ENCODE measurements around the gene EMILIN2.
A peak's percentile ranks its signal among the peaks of the same experiment; 100 is the strongest.

Gene EMILIN2

GRCh38 chr18:2879889-2880288 lies 33.1 kb downstream of the EMILIN2 start:
- no peak for DNase-seq

DNA sequence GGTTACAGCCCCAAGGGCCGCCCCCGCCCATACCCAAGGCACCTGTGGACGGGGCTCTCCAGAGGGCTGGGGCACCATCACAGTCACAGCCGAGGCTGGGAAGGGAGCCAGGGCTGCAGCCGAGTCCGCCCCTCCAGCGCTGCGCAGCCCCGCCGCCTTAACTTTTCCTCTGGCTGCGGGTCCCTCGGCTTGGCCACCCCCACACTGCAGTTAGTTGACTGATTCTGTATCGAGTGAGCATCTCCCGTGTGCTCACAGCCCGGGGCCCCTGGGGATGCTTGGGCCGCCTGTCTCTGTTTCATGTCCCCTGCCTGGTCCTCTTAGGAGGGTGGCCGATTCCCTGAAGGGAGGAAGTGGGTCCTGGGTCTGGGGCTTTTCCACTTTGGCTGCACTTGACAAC lies 33.7 kb downstream of the EMILIN2 start:
- DNase-seq, result no peak

DNA sequence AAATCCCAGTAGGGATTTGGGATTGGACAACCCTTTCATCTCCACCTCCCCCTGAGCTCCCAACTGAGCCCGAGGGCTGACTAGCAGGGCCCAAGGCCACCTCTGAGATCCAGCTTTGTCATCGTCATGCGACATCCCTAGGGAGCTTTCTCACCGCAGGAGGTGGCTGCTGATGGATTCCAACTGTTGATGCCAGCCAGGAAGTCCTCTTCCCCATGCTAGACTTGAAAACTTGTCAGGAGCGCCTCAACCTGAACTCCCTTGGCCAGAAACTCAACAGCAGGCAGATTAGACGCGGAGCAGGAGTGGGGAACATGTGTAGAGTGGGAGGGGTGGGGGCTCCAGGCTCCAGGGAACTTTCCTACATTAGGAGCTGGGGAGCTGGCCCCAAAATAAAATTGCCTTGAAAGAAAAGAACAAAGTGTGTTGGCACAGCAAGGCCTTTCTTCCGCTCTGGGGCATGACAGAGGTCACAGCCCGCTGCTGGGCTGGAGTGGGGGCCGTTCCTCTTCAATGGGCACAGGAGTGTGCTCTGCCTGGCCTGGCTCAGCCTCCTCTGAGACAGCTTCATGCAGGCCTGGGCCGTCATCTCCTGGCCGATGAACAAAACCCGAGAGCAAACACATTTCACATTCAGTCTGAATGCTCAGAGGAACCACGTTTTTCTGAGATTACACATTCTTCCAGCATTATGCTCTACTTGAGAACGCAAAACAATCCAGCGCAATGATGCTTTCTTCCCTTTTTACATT lies 34.5 kb downstream of the EMILIN2 start:
- DNase-seq, result no peak

DNA sequence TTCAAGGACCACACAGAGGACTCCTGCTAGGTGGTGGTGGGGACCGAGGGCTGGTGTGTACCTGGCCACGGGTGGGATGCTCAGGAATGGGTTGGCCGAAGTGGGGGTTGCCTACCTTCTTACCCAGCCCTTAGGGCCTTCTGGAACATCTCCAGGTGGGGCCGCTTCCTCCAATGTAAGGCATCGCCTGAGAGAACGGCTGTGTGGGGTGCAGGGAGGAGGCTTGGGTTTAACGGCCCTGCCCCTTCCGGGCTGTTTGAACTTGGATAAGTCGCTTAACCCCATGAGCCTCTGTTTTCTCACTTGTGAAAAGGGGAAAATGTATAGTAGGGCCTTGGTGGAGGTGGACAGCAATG lies 35.0 kb downstream of the EMILIN2 start:
- DNase-seq, result no peak

- no peak for DNase-seq
Observed at GRCh38 chr18:2882201-2882600, 35.4 kb downstream of the EMILIN2 start.

DNA sequence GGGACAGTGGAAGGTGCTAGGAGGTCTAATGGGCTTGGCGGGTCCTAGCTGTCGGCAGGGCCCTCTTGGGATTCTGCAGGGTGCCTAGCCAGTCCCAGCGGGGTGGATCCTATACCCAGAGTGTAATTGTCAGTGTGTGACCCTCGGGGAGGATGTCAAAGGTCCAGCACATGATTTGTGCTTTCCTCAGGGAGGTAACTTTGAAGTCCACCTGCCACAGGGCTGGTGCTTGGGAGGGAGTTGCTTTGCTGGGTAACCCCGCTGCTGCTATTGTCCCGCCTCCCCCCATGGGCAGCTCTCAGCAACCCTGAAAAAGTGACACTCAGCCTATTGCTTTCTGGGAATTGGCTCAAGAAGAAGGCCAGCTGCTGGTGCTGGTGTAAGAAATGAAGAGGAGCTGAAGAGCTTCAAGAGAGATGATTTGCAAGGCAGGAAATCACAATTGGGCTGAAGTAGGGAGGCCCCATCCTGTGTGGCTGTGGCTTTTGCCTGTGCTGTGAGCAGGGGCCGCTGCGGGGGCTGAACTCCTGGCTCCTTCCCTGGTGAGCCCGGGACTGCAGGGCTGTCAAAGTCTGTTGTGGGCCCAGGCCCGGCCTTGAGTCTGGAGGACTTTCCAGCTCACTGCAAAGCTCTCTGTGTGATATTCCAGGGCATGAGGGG lies 36.4 kb downstream of the EMILIN2 start:
- peak; percentile 24 for DNase-seq

GRCh38 chr18:2884706-2885285 lies 38.0 kb downstream of the EMILIN2 start:
- no peak for DNase-seq

DNA sequence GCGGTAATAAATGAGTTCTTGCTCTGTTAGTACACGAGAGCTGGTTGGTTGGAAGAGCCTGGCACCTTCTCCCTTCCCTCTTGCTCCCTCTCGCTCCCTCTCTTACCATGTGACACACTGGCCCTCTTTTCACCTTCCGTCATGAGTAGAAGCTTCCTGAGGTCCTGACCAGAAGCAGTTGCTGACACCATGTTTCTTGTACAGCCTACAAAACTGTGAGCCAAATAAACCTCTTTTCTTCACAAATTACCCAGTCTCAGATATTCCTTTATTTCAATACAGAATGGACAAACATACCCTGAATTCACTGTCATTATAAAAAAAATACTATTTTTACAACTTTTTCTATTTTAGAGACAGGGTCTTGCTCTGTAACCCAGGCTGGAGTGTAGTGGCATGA lies 40.7 kb downstream of the EMILIN2 start:
- no peak for DNase-seq

DNA sequence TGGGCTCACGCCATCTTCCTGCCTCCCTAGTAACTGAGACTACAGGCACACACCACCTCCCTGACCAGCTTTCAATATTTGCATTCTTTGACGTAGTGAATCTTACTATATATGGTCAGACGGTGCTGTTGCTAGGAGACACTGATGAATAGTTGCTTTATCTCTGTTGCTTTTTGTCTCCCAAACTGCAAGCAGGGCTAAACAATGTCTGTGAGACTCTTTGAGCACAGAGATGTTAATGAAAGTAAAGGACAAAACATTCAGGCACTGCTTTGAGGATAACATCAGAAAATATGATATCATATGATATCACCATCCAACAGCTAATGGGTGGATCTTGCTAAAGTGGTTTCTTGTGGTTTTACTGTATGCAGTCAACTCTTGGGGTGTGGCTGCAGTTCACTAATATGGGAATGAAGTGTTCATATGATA lies 43.0 kb downstream of the EMILIN2 start:
- DNase-seq, result no peak

GRCh38 chr18:2890606-2891005 lies 43.8 kb downstream of the EMILIN2 start:
- DNase-seq, result no peak

DNA sequence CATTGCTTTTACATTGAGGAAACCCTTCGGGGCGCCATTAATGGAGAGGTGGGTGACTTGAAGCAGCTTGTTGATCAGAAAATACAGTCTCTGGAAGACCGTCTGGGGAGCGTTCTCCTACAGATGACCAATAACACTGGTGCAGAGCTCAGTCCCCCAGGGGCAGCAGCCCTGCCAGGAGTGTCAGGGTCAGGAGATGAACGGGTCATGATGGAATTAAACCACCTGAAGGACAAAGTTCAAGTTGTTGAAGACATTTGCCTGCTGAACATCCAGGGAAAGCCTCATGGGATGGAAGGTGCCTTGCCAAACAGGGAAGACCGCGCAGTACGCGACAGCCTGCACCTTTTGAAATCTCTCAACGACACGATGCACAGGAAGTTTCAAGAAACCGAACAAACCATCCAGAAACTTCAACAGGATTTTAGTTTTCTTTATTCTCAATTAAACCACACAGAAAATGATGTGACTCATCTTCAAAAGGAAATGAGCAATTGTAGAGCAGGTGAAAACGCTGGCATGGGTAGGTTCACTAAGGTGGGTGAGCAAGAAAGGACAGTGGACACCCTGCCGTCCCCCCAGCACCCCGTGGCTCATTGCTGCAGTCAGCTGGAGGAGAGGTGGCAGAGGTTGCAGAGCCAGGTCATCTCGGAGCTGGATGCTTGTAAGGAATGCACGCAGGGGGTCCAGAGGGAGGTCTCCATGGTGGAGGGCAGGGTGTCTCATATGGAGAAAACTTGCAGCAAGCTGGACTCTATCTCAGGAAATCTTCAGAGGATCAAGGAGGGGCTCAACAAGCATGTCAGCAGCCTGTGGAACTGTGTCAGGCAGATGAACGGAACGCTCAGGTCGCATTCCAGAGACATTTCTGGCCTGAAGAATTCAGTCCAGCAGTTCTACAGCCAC lies 45.0 kb downstream of the EMILIN2 start:
- DNase-seq, result no peak

- no peak for DNase-seq
Observed at GRCh38 chr18:2893056-2893455, 46.2 kb downstream of the EMILIN2 start.

GRCh38 chr18:2893676-2894075 lies 46.9 kb downstream of the EMILIN2 start:
- no peak for DNase-seq

DNA sequence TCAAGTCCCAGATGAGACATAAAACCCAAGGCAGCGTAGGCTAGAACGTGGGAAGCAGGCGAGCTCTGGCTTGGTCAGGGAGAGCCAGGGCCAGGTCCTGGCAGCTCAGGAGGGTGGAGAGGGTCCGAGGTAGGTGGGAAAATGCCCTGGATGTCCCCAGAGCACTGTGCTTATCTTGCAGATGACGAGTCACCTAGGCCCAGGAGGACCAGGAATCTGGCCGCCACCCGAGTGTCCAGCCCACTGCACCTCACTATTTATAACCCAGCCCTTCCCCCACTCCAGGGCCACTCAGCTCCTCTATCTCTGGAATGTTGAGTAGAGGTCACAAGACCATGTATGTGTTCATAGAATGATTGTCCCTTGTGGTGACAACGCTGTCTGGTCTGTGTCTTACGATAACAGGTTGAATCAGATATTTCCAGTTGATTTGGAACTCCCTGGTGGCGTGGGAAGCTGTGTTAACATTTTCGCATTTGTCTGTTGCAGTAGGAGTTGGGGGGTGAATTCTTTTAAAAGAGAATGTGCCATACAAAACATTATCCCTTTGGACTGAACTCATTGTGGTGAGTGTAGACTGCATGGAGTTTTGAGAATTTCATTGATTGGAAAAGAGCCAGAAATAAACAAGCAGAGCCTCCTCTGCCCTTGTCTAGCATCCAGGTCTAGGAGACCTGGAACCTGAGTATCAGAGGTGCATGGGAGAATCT lies 47.5 kb downstream of the EMILIN2 start:
- no peak for DNase-seq

DNA sequence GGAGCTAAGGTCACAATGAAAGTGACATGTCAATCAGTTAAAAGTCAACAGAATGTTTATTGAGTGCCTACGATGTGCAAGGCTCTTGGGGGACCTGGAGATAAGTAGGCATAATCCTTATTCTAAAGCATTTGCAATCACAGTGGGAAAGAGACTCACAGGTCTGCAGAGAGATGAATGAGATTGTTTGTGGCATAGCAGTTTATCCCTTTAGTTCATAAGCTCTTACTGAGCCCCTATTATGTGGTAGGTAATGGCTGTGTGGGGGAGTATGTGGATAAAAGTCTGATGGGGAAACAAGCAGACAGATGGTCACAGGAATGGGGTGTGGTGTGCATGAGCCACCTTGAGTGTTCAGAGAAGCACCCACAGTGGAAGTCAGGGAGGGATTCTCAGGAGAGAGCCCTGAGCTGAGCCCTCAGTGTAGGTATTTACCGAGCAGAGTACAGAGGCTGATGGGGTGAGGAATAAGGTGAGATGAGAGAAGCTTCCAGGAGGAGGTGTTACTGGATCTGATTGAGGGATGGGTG lies 48.1 kb downstream of the EMILIN2 start:
- DNase-seq, result no peak

DNA sequence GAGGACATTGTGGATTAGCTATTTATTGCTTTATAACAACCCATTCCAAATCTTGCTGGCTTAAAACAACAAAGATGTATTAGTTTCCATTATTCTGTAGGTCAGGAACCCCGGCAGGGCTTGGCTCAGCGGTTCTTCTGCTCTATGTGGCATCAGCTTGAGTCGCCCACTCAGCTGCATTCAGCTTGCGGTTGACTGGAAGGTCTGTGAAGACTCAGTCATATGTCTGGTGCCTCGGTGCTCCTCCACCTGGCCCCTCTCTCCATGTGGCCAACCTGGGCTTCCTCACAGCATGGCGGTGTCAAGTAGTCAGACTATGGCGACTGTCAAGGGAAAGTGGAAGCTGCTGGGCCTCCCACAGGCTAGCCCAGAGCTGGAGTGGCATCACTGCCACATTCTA lies 48.6 kb downstream of the EMILIN2 start:
- no peak for DNase-seq

- DNase-seq, result no peak
Observed at GRCh38 chr18:2896990-2897389, 50.2 kb downstream of the EMILIN2 start.

DNA sequence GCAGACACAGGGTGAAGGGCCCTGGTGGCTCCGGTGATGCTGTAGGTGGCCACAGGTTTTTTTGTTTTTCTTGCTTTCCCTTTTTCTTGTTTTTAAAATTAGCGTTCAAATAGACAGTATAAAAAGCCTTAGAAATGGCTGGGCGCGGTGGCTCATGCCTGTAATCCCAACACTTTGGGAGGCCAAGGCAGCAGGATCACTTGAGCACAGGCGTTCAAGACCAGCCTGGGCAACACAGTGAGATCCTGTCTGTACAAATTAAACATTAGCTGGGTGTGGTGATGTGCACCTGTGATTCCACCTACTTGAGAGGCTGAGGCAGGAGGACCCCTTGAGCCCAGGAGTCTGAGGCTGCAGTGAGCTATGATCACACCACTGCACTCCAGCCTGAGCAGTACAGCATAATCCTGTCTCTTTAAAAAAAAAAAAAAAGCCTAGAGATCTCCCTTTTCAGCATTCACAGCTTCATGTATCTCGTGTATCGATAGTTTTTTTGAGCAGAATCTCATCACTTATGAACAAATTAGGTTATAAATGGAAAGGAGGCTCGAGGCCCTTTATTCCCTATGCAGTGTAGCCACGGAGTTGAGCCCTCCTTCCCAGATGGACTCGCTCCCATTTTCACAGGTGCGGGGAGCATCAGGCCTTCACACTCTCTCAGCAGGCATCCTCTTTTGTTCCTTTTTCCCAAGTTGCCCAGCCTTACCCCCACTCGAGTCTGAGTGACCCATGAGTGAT lies 50.8 kb downstream of the EMILIN2 start:
- no peak for DNase-seq

DNA sequence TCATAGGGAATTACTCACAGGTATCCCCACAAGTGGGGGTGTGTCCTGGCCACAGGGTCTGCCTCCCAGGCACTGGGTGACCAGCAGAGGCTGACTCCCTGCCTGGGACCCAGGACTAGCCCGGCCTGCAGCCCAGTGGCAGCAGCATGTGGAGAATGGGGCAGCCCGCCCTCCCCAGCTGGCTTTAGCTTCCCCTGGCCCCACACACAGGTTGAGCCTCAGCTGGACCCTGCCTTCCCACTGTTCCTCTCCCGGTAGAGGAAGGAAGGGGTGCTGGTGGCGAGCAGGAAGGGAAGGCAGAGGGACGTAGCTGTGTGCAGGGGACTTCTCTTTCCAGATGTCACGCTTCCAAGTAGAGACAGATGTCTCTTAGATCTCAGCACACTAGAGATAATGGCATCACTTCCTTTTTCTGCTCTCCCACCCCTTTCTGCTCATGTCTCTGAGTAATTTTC lies 51.4 kb downstream of the EMILIN2 start:
- DNase-seq, result no peak

- DNase-seq, result no peak
Observed at GRCh38 chr18:2900684-2901422, 54.0 kb downstream of the EMILIN2 start.

Measured in activated CD4-positive, alpha-beta T cell treated with anti-CD3 and anti-CD28 coated beads, Interleukin-2, amount 50 U/mL, for 1 hour (primary cell).